COLO668 (cell line): ENCODE results near the gene SCRT2.

Experiments used
- DNase-seq: peaks from one replicate; lab custom pipeline; 2025; ENCODE audit not compliant: unreplicated experiment; lab: John Stamatoyannopoulos, UW

Gene SCRT2

GRCh38 chr20:634148-634925 is 41.3 kb downstream of the SCRT2 start:
- no peak for DNase-seq

- no peak for DNase-seq
Measured at GRCh38 chr20:631101-631500, 44.5 kb downstream of the SCRT2 start.

GRCh38 chr20:626579-626978 is 49.0 kb downstream of the SCRT2 start:
- DNase-seq = no peak

DNA sequence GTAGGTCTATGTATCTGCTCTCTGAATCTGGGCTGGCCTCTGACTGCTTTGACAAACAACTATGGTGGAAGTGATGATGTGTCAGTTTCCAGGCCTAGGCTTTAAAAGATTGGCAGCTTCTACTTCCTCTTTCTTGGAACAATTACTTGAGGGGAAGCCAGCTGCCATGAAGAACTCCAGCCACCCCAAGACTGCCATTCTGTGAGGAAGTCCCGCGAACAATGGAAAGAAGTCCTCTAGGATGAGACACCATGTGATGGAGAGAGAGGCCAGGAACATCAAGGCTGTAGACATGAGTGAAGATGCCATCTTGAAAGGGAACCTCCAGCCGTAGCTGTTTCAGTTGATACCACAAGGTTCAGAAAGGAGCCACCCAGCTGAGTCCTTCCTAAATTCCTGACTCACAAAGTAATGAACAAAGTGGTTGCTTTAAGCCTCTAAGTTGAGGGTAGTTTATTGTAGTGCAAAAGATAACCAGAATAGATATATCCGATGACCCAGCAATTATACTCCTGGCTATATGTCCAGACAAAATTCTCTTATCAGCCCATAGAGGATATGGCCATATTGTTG is 50.2 kb downstream of the SCRT2 start:
- no peak for DNase-seq

- DNase-seq = no peak
Measured at GRCh38 chr20:623704-624103, 51.9 kb downstream of the SCRT2 start.

DNA sequence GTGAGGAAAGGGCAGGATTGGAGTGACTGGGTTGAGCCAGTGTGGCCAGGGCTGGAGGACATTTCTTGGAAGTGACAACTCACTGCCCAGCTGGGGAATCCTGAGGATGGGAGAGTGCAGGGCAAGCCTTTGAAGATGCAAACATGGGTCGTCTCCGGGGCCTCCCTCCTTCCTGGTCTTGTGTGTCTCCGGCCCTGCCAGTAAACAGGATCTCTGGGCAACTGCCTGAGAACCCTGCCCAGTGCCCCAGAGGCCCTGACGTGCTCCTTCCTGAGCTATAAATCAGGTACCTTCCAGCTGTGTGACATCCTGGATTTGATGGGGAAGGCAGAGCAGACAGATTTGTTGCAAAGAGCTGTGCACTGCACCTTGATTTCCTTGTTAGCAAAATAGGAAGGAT is 52.6 kb downstream of the SCRT2 start:
- no peak for DNase-seq

DNA sequence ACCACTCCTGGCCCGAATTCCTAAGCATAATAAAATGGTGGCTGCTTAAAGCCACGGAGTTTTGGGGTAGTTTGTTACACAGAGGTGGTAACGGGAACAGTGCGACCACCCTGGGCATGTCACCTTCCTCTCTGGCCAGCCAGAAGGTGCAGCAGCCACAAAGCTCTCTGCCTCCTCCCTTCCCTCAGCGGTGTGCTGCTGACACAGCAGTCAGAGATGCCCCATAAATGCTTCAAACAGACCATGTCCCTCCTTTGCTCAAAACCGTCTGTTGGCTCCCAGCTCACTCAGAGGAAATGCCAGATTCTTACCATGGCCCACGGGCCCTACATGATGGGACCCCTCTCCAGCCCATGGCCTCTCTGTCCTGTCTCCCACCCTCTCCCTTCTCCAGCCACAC is 53.4 kb downstream of the SCRT2 start:
- DNase-seq = no peak

DNA sequence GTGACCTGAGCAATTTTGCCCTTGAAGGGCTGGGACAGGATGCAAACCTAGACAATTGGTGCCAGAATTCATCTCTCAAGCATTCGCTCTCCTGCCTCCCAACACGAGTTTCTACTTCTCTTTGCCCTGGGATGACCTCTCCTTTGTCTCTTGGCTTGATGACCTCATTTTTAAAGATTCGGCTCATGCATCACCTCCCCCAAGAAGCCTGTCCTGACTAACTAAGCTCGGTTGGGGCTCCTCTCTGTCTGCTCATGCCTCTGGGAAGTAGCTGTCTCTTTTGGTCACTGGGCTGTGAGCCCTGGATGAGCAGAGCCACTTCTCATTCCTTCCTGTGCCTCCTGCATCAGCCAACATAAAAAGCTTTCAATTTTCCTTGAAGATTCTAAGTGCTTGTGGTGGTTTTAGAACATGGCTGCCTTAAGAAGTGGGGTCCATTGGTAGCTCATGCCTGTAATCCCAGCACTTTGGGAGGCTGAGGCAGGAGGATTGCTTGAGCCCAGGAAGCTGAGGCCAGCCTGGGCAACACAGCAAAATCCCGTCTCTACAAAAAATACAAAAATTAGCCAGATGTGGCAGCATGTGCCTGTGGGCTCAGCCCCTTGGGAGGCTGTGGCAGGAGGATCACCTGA is 54.4 kb downstream of the SCRT2 start:
- no peak for DNase-seq

- no peak for DNase-seq
Measured at GRCh38 chr20:620246-620645, 55.4 kb downstream of the SCRT2 start.

GRCh38 chr20:618980-619379 is 56.6 kb downstream of the SCRT2 start:
- DNase-seq = no peak

- DNase-seq = no peak
Measured at GRCh38 chr20:617934-618690, 57.5 kb downstream of the SCRT2 start.

- DNase-seq = no peak
Measured at GRCh38 chr20:615514-615913, 60.1 kb downstream of the SCRT2 start.

DNA sequence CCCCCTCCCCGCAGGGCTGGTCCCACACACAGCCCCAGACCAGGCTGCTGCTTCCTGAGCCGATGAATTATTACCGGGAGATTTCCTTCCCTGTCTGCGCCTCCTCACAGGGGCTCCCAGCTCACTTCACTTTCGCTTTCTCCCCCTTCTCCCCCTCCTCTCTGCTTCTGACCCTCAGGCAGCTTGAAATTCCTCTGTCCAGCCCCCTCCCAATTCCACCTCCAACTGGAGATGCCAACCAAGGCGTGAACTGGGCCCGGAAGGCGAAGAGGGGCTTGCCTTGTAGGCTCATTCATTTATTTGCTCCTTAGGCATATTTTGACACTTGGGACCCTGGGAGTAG is 63.8 kb downstream of the SCRT2 start:
- no peak for DNase-seq
